ENCODE measurements around the gene LAMB4.

- TF ChIP-seq CTCF (IDR thresholded peaks at IDR 0.05; ENCODE audit: low read depth, low read length, poor library complexity, severe bottlenecking) = no peak
- TF ChIP-seq EZH2phosphoT487 (IDR thresholded peaks at IDR 0.05; ENCODE audit: borderline replicate concordance, low read length) = no peak
Measured at GRCh38 chr7:108028111-108028510, 102.0 kb downstream of the LAMB4 start.
